GM21526 (cell line): Measurements from ENCODE around the gene PNN.
"Not testable (repeated sequence)": the region's sequence is repeated elsewhere in the genome, so short reads cannot be mapped to it uniquely, and the experiment has no call there.

ENCODE experiments used
- ATAC-seq: cut with Tn5 transposase; IDR thresholded peaks from one replicate; pipeline ENCODE4 v1.9.1; 2021; ENCODE audit warnings: moderate library complexity; ENCODE audit not compliant: unreplicated experiment, low FRiP score

The PNN gene

DNA sequence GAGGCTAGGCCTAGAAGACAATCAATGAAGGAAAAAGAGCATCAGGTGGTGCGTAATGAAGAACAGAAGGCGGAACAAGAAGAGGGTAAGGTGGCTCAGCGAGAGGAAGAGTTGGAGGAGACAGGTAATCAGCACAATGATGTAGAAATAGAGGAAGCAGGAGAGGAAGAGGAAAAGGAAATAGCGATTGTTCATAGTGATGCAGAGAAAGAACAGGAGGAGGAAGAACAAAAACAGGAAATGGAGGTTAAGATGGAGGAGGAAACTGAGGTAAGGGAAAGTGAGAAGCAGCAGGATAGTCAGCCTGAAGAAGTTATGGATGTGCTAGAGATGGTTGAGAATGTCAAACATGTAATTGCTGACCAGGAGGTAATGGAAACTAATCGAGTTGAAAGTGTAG is 5.5 kb downstream of the PNN start:
- ATAC-seq = no peak

DNA sequence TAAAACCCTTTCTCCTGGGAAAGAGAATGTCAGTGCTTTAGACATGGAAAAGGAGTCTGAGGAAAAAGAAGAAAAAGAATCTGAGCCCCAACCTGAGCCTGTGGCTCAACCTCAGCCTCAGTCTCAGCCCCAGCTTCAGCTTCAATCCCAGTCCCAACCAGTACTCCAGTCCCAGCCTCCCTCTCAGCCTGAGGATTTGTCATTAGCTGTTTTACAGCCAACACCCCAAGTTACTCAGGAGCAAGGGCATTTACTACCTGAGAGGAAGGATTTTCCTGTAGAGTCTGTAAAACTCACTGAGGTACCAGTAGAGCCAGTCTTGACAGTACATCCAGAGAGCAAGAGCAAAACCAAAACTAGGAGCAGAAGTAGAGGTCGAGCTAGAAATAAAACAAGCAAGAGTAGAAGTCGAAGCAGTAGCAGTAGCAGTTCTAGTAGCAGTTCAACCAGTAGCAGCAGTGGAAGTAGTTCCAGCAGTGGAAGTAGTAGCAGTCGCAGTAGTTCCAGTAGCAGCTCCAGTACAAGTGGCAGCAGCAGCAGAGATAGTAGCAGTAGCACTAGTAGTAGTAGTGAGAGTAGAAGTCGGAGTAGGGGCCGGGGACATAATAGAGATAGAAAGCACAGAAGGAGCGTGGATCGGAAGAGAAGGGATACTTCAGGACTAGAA is 6.1 kb downstream of the PNN start:
- no peak for ATAC-seq

DNA sequence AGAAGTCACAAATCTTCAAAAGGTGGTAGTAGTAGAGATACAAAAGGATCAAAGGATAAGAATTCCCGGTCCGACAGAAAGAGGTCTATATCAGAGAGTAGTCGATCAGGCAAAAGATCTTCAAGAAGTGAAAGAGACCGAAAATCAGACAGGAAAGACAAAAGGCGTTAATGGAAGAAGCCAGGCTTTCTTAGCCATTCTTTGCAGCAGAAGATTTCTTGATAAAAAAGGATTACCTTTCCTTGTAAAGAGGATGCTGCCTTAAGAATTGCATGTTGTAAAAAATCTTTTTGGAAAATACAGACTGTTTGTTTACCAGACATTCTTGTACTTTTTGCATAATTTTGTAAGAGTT is 6.6 kb downstream of the PNN start:
- ATAC-seq = no peak

DNA sequence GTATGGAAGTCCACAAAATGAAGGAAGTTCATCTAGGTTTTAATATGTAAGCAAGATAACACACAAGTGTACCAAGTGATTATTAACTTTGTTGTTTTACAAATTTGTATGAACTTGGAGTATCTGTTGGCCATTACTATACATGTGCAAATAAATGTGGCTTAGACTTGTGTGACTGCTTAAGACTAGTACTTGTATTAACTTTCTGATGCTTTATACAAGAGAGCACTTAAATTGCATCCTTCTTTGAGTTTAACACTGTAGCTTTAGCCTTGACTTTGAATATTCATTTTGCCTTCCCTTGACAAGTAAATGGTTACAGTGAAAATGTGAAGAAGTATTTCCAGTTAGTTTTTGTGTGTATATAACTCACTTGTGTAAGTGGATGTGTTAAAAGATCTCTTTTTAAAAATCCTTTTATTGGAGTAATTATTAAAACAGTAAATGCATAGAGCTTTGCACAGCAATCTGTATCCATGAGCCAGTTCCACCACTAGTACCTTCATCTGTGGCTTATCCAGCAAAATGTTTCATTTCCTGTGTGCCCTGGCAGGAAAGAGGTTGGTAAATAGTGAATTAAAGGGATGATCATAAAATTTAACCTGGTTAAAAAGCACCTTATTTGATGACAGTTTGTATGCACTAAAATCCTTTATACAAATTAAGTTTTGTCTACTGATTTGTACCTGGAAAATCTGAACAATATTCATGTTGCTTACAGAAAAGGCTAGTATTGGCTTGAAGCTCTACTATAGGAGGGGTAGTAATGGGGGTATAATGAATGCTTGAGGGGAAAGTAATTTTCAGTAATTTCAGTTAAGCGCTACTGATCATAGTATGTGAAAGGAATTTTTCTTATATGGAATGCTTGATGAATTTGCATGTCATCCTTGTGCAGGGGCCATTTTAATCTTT is 8.0 kb downstream of the PNN start:
- no peak for ATAC-seq

DNA sequence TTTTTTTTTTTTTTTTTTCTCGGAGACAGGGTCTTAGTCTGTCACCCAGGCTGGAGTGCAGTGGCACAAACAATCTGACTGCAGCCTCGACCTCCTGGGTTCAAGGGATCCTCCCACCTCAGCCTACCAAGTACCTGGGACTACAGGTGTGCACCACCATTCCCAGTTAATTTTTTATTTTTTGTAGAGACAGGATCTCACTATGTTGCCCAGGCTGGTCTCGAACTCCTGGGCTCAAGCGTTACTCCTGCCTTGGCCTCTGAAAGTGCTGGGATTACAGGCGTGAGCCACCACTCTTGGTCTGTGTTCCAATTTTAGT is 8.6 kb downstream of the PNN start:
- ATAC-seq = not testable (repeated sequence)

DNA sequence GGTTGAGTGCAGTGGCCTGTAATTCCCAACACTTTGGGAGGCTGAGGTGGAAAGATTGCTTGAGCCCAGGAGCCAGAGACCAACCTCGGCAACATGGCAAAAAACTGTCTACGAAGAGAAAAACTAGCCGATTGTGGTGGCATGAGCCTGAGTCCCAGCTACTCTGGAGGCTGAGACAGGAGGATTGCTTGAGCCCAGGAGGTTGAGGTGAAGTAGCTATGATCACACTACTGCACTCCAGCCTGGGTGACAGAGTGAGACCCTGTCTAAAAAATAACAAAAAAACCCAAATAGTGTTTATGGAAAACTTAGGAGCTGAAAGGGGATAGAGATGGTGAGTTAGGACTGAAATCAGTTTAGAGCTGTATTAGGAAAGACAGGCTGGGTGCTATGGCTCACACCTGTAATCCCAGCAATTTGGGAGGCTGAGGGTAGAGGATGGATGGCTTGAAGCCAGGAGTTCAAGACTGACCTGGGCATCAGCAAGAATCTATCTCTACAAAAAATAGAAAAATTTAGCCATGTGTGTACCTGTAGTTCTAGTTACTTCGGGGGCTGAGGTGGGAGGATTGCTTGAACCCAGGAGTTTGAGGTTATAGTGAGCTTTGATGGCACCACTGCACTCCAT is 9.7 kb downstream of the PNN start:
- ATAC-seq = no peak

DNA sequence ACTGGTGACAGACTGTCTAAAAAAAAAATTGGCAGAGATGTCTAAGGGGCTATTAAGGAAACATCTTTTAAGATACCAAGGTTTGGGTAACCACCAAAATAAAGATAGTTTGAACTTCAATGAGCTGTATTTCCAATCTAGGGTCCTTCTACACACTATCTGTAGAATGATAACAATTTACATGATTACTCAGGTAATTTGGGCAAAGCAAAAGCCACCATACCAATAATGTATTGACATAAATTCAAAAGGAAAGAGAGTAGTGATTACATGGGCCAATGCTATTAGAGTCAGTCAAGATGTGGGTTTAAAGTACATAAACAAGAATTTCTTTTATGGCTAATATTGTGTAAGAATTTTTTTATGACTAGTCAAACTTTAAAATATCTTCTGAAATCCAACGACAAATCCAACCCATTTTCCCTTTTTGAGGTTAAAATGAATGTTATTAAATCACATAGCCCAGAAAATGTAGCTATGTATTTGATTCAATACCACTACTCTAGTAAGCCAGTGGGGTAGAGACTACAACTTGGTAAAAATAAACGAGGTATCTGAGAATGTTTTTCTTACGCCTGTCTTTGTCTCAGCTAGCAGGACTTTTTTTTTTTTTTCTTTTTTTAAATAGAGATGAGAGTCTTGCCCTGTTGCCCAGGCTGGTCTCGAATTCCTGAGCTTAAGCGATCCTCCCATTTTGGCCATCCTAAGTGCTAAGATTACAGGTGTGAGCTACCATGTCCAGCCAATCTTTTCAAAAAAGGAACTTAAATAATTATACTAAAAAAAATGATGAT is 10.4 kb downstream of the PNN start:
- no peak for ATAC-seq

DNA sequence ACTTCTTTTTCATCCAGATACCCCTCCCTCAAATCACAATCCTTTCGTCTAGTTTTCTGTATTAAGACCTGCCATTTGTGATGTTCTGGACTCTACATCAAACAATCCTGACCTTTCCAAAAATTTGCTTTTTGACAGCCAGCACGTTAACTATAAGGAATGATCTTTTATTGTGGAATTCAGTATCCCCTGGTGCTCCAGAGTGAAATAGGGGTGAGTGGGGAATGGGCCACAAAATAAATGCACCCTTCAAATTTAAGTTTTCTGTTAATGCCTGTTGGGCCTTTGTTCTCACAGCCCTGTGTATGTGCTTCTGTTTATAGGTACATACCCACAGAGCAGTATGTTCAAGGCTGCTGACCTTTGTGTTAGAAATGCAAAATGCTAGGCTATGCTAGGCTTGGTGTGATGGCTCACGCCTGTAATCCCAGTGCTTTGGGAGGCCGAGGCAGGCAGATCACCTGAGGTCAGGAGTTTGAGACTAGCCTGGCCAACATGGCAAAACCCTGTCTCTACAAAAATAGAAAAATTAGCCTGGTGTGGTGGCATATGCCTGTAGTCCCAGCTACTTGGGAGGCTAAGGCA is 12.0 kb downstream of the PNN start:
- no peak for ATAC-seq

DNA sequence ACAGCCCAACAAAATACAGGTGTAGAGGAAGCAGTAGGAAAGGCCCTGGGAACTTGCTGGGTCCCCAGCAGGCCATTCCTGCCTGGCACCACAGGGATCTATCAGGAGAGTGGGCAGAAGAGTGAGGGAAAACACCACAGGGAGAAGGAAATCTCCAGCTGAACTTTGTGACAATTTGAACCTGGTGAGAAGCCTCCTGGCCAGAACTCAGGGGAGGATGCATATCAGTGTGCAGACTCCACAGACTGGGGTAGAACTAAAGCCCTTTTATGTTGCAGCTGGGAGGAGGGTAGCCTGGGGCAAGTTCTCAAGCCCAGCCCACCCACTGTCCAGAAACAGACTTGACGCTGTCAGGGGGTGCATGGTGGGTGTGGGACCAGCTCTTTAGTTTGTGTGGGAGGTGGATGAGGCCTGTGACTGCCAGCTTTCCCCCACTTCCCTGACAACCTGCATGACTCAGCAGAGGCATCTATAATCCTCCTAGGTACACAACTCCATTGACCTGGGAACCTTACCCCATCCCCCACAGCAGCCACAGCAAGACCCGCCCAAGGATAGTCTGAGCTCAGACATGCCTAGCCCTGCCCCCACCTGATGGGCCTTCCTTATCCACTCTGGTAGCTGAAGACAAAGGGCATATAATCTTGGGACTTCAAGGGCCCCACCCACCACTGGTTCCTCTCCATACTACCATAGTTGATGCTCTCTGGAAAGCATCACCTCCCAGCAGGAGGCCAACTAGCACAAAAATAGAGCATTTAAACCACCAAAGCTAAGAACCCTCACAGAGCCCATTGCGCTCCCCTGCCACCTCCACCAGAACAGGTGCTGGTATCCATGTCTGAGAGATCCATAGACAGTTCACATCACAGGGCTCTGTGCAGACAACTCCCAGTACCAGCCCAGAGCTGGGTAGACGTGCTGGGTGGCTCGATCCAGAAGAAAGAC is 28.9 kb downstream of the PNN start:
- ATAC-seq = no peak

DNA sequence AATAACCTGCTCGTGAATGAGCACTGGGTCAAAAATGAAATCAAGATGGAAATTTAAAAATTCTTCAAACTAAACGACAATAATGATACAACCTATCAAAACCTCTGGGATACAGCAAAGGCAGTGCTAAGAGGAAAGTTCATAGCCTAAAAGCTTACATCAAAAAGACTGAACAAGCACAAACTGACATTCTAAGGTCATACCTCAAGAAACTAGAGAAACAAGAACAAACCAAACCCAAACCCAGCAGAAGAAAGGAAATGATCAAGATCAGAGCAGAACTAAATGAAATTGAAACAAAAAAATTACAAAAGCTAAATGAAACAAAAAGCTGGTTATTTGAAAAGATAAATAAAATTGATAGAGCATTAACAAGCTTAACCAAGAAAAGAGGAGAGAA is 32.4 kb downstream of the PNN start:
- not testable (repeated sequence) for ATAC-seq

DNA sequence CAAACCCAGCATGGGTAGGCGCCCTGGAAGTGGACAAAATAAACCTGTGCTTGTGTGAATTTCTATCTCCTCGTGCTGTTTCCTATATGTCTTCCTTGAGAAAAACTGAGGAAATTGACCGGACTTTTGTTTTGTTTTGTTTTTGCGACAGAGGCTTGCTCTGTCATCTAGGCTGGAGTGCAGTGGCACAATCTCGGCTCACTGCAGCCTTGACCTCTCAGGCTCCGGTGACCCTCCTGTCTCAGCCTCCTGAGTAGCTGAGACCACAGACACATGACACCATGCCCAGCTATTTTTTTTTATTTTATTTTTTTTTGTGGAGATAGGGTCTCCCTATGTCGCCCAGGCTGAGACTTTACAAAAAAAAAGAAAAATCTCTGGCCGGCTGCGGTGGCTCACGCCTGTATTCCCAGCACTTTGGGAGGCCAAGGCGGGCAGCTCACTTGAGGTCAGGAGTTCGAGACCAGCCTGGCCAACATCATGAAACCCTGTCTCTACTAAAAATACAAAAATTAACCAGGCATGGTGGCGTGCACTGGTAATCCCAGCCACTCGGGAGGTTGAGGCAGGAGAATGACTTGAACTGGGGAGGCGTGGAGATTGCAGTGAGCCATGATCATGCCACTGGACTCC is 36.2 kb downstream of the PNN start:
- ATAC-seq = no peak

DNA sequence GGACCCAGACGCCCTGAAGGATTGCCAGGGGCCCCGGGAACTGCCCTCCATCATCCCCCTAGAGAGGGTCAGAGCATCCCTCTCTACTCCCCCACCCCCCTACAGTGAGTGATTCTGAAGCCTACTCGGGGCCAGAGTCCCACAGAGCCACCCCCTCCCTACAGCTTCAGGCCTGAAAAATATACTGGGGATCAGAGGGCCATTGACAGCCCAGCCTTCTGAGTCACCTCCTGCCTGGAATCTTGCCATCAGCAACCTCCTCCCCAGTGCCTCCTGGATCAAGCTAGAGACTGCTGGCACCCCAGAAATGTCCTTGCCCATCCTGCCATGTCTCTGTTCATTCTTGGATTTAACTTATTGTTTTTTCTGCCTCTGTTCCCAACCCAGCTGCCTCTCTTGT is 37.0 kb downstream of the PNN start:
- no peak for ATAC-seq

DNA sequence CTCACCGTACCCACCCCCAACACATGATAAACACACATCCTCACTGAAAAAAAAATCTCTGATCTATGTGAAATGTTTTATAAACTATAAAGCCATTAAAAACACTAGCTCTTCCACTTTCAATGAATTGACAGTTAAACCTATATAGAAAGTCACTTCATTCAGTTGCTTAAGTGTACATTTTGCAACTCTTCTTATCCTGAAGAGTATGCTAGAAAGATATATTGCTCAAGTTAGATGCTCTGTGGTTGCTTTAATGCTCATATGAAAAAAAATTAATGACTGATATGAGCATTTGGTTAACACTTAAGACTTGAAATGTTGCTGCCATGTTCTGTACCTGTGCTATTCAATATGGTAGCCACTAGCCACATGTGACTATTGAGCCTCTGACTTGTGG is 37.6 kb downstream of the PNN start:
- ATAC-seq = no peak

DNA sequence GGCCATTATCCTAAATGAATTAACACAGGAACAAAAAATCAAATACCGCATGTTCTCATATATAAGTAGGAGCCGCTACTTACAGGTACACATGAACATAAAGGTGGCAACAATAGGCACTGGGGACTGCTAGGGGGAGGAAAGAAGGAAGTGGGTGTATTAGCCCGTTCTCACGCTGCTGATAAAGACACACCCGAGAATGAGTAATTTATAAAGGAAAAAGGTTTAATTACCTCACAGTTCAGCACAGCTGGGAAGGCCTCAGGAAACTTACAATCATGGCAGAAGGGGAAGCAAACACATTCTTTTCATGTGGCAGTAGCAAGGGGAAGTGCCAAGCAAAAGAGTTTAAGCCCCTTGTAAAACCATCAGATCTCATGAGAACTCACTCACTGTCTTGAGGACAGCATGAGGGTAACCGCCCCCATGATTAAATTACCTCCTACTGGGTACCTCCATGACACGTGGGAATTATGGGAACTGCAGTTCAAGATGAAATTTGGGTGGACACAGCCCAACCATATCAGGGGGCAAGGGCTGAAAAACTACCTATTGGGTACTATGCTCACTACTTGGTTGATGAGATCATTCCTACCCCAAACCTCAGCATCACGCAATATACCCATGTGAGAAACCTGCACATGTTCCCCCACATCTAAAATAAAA is 42.3 kb downstream of the PNN start:
- no peak for ATAC-seq

DNA sequence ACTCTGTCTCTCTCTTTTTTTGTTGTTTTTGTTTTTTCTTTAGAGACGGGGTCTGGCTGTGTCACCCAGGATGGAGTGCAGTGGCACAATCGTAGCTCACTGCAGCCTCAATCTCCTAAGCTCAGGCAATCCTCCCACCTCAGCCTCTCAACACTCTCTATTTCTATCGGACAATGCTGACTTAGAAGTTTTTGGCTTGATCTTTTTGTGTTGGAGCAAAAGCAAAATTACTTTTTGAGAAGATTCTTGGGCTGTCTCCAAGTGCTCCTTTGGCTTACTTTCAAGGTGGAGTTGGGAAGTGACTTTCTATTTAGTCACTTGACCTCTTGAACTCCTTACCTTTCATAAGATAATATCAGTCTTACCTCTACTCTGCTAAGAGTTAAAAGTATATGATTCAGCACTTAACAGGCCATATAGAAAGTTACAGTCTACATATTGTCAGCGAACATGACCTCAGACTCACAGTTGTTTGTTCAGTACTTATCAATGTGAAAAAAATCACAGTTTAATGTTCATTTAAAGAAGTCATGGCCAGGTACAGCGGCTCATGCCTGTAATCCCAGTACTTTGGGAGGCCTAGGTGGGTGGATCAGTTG is 43.2 kb downstream of the PNN start:
- no peak for ATAC-seq

DNA sequence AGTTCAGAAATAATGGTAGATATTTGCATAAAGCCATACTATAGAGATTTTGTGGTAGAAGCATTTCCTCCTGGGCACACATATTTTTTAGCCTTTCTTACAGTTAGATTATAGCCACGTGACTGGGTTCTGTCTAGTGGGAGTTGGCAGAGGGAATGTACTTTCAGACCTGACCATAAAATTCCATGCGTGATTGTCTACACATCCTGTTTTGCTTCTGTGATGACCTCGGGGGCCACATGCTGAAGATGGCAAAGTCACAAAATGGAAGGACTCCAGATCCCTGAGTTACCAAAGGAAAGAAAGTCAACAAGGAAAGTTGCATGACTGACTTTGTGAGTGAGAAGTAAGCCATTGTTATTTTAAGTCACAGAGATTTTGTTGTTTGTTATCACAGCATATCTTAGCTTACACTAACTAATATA is 44.0 kb downstream of the PNN start:
- no peak for ATAC-seq

DNA sequence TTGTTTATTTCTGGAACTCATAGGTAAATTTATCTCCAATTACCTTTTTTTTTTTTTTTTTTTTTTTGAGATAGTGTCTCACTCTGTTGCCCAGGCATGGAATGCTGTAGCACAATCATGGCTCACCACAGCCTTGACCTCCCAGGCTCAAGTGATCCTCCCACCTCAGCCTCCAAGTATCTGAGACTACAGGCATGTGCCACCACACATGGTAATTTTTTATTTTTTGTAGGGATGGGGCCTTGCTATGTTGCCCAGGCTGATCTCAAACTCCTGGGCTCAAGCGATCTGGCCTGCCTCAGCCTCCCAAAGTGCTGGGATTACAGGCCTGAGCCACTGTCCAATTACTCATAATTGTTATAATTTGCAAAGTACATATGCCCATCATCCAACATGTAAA is 45.4 kb downstream of the PNN start:
- not testable (repeated sequence) for ATAC-seq

DNA sequence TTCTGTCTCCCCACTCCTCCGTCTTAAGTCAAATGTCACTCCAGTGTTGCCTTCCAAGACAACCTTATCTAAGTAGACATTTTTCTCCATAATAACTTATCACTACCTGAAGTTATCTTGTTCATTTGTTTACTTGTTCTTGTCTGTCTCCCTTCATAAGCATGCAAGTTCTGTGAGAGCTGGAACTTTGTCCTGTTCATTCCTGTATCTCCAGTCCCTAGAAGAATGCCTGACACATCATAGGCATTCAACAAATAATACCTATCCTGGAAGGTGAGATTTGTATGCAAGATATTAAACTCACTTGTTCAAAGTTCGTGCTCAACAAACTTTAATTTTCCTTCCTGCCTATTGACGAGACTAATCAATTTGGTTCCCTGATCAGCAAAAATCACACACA is 53.0 kb downstream of the PNN start:
- no peak for ATAC-seq
